ENCODE results near the gene NR2F6. TPM values are rescaled to one million over a fixed set of nuclear protein-coding genes. Genes with fewer than 3 reads are reported as not detected.

NR2F6 gene
- total RNA-seq, 1 experiment from 2014 or later: 134 TPM

- Mint-ChIP-seq H3K27me3 (ENCODE audit: low read depth) (no peaks in the 10 kb centered on the region), H3K27ac (peak overlapping the region in 1 of 3 experiments; percentile 77; a peak in 2 of 7 replicates), H3K4me3 (peak overlapping the region; percentile 79 to 92), H3K9me3 (no peaks in the 10 kb centered on the region), H3K36me3 (ENCODE audit: insufficient read depth in 1 of 3, low read depth in 3 of 3) (peaks cover 13 to 37% (median 33%) of the 10 kb centered on the region in 3 experiments), H3K4me1 (peaks cover 7 to 15% of the 10 kb centered on the region in 2 experiments; a peak in 3 of 4 replicates)
- Histone ChIP-seq H4K91ac (ENCODE audit: insufficient read length, low read depth, low read length) (no peak overlapping the region), H3K27ac (ENCODE audit: insufficient read length, low read depth, low read length) (no peak overlapping the region), H3K23ac (ENCODE audit: insufficient read length, low read depth, low read length) (no peak overlapping the region), H2AK5ac (ENCODE audit: insufficient read length, low read length) (no peak overlapping the region), H3K79me1 (ENCODE audit: insufficient read depth, low read depth, low read length, poor library complexity, severe bottlenecking) (no peaks in the 10 kb centered on the region), H3K79me2 (ENCODE audit: insufficient read depth, low read length) (no peaks in the 10 kb centered on the region), H4K20me1 (ENCODE audit: control insufficient read depth, insufficient read depth, insufficient read length) (no peaks in the 10 kb centered on the region), H4K8ac (replicated peaks; ENCODE audit: insufficient read length, low read depth, low read length) (no peak overlapping the region), H2AFZ (ENCODE audit: low read length) (no peak overlapping the region), H2BK20ac (ENCODE audit: low read depth, low read length, poor library complexity, severe bottlenecking) (no peak overlapping the region), H3K14ac (ENCODE audit: insufficient read depth, low read length) (no peak overlapping the region), H3K4me2 (ENCODE audit: insufficient read depth, insufficient read length, low read length) (peak overlapping the region; percentile 82), H3K27me3 (ENCODE audit: insufficient read depth, low read length) (no peaks in the 10 kb centered on the region), H3K56ac (ENCODE audit: insufficient read length, low read depth, low read length) (no peak overlapping the region), H2BK12ac (ENCODE audit: insufficient read length, low read depth, low read length) (no peak overlapping the region), H2BK15ac (ENCODE audit: low read depth, low read length) (no peak overlapping the region), H3K9me3 (ENCODE audit: control insufficient read depth, low read depth, low read length) (no peaks in the 10 kb centered on the region), H3K4me1 (ENCODE audit: insufficient read depth, low read length) (no peaks in the 10 kb centered on the region; the same call in 1 of the 2 replicates), H3K18ac (ENCODE audit: insufficient read length, low read depth, low read length) (no peak overlapping the region), H3K23me2 (ENCODE audit: insufficient read length, low read depth, low read length, poor library complexity, severe bottlenecking) (peaks cover 5% of the 10 kb centered on the region), H2BK5ac (ENCODE audit: insufficient read length, low read length) (no peak overlapping the region), H3T11ph (ENCODE audit: low read length) (no peak overlapping the region), H4K5ac (ENCODE audit: insufficient read length, low read depth, low read length) (no peak overlapping the region), H2BK120ac (ENCODE audit: low read depth, low read length, poor library complexity, severe bottlenecking) (no peak overlapping the region), H3K9ac (ENCODE audit: extremely low read depth, insufficient read length, low read length) (no peak overlapping the region), H3K4ac (ENCODE audit: low read depth, low read length) (no peak overlapping the region)
- WGBS (ENCODE audit: extremely low coverage, insufficient read length, low lambda C conversion rate): no CpG with 5 or more reads among the region's 13 CpGs
- TF ChIP-seq, protein P1, sequence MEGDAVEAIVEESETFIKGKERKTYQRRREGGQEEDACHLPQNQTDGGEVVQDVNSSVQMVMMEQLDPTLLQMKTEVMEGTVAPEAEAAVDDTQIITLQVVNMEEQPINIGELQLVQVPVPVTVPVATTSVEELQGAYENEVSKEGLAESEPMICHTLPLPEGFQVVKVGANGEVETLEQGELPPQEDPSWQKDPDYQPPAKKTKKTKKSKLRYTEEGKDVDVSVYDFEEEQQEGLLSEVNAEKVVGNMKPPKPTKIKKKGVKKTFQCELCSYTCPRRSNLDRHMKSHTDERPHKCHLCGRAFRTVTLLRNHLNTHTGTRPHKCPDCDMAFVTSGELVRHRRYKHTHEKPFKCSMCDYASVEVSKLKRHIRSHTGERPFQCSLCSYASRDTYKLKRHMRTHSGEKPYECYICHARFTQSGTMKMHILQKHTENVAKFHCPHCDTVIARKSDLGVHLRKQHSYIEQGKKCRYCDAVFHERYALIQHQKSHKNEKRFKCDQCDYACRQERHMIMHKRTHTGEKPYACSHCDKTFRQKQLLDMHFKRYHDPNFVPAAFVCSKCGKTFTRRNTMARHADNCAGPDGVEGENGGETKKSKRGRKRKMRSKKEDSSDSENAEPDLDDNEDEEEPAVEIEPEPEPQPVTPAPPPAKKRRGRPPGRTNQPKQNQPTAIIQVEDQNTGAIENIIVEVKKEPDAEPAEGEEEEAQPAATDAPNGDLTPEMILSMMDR (conservative IDR thresholded peaks at IDR 0.05): no peak
- DNase-seq: no peak
These were observed 29.6 kb downstream of the NR2F6 start for GRCh38 chr19:17216058-17216670.

All from H9 (cell line).